ENCODE data around the gene ELL3. TPM values are rescaled to one million over a fixed set of nuclear protein-coding genes. Genes with fewer than 3 reads are reported as not detected.

ELL3 gene
- total RNA-seq, 1 donor from 2014 or later = 0.82 TPM

DNA sequence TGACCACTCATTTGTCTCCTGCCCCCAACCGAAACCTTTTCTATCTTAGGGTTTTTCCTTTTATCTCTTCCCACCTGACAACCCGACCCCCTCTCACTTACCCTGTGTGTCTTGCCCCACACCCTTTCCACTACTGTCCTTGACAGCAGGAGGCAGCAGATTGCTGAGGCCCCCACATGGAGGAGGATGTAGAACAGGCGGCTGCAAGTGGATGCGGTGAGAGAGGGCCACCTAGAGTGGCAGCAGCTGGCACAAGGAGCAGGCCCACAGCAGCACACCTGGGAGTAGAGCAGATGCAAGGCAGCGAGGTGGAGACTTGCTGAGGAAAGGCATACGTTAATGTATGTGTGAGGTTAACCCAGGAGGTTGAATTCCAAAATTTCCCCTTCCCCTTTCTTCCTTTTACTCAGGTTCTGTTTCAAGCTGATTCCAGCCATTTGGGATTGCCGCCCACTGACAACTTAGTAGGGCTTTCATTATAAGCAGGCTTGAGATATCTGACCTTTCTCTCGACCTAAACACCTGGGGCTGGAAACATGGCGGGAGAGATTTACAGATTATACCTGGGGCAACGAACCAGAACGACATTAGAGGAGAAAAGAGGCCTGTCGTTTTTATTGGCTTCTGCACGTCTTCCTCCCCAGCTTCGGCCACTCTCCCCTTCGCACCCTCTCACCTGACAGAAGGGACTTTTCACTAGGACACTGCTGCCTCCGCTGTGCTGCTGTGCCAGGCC is 22.6 kb upstream of the ELL3 start:
- no peak for DNase-seq
- TF ChIP-seq, protein P1, sequence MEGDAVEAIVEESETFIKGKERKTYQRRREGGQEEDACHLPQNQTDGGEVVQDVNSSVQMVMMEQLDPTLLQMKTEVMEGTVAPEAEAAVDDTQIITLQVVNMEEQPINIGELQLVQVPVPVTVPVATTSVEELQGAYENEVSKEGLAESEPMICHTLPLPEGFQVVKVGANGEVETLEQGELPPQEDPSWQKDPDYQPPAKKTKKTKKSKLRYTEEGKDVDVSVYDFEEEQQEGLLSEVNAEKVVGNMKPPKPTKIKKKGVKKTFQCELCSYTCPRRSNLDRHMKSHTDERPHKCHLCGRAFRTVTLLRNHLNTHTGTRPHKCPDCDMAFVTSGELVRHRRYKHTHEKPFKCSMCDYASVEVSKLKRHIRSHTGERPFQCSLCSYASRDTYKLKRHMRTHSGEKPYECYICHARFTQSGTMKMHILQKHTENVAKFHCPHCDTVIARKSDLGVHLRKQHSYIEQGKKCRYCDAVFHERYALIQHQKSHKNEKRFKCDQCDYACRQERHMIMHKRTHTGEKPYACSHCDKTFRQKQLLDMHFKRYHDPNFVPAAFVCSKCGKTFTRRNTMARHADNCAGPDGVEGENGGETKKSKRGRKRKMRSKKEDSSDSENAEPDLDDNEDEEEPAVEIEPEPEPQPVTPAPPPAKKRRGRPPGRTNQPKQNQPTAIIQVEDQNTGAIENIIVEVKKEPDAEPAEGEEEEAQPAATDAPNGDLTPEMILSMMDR (IDR thresholded peaks at IDR 0.05; ENCODE audit: borderline replicate concordance) = no peak

DNA sequence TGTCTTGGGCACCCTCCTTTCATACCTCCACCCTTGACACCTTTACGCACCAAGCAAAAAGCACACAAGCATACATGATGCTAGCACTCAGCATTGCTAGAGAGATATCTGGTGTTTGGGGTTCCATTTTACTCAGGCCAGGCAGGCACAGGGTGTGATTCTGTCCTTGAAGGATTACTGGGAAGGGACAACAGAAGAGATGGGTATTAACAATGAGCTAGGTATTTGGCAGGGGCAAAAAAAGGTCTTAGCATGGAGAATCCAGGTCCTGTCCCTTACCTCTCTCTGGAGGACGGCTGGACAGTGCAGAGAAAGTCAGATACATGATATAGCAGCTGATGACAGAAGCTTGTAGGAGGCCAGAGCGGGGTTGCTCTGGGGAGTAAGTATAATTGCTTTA is 19.8 kb upstream of the ELL3 start:
- no peak overlapping the region for H3K4me3 ChIP-seq
- TF ChIP-seq, protein P1 (IDR thresholded peaks at IDR 0.05; ENCODE audit: borderline replicate concordance) = no peak
- no peaks in the 10 kb centered on the region for H3K9me3 ChIP-seq (replicated peaks)
- no peak for DNase-seq
- peak overlapping the region; percentile 24 for H3K27ac ChIP-seq (replicated peaks)
- intact Hi-C loops (cut with micrococcal nuclease) = no loop called here
- H3K27me3 ChIP-seq (ENCODE audit: low read depth) = no peaks in the 10 kb centered on the region
- H3K36me3 ChIP-seq = peaks cover 57% of the 10 kb centered on the region
- peaks cover 94% of the 10 kb centered on the region for H3K4me1 ChIP-seq

More for the DNA sequence above, 22.6 kb upstream of the ELL3 start:
- Histone ChIP-seq H3K9me3 (replicated peaks) (no peaks in the 10 kb centered on the region), H3K36me3 (peaks cover 71% of the 10 kb centered on the region), H3K27ac (replicated peaks) (peak overlapping the region; percentile 88), H3K27me3 (ENCODE audit: low read depth) (no peaks in the 10 kb centered on the region), H3K4me3 (no peak overlapping the region), H3K4me1 (peaks cover 75% of the 10 kb centered on the region)
- intact Hi-C loops (cut with micrococcal nuclease) = no loop called here

DNA sequence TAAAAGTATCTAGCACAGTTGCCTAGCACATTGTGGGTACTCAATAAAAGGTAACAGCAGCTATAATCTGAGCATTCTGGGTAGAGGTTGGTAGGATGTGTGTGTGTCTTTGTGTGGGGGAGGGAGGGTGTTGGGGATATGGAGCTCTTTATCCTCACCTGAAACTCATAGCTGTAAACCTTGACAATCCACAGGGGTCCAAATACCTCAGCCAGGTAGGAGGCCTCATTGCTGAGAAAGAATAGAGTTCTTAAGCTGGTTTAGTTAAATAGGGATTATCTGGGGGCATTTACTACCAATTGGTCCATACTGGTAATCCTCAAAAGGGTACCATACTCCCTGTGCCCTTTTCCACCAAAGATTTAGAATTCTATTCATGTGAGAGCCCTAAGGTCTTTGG is 19.2 kb upstream of the ELL3 start:
- peaks cover 91% of the 10 kb centered on the region for H3K4me1 ChIP-seq
- intact Hi-C loops (cut with micrococcal nuclease) = no loop called here
- peak overlapping the region; percentile 99 for H3K27ac ChIP-seq (replicated peaks)

DNA sequence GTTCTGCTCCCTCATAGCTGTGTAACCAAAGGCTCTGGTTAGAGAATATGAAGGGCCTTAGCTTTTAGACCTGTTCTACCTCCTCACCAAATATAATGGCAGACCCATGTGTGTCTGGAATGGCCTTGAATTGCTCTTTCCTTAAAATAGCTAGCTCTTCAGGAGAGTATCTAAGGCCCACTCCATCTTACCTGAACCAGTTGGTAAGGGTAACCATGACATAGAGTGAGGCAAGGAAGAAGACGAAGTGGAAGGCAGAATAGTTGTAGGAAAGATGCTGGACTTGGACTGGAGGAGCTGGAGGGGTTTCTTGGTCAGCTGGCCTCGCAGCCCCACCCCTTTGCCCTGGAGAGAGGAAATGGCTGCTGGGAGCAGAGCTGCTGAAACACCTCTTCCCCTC is 18.4 kb upstream of the ELL3 start:
- intact Hi-C loops (cut with micrococcal nuclease) = no loop called here
- no peaks in the 10 kb centered on the region for H3K27me3 ChIP-seq (ENCODE audit: low read depth)
- H3K36me3 ChIP-seq = peaks cover 56% of the 10 kb centered on the region
- TF ChIP-seq, protein P1 (IDR thresholded peaks at IDR 0.05; ENCODE audit: borderline replicate concordance) = no peak
- peaks cover 85% of the 10 kb centered on the region for H3K4me1 ChIP-seq
- DNase-seq = no peak
- H3K27ac ChIP-seq (replicated peaks) = peak overlapping the region; percentile 99
- H3K9me3 ChIP-seq (replicated peaks) = no peaks in the 10 kb centered on the region
- peak overlapping the region; percentile 98 for H3K4me3 ChIP-seq

More for the DNA sequence above, 19.2 kb upstream of the ELL3 start:
- TF ChIP-seq, protein P1 (IDR thresholded peaks at IDR 0.05; ENCODE audit: borderline replicate concordance) = no peak
- DNase-seq = no peak
- Histone ChIP-seq H3K36me3 (peaks cover 56% of the 10 kb centered on the region), H3K4me3 (no peak overlapping the region), H3K27me3 (ENCODE audit: low read depth) (no peaks in the 10 kb centered on the region), H3K9me3 (replicated peaks) (no peaks in the 10 kb centered on the region)

DNA sequence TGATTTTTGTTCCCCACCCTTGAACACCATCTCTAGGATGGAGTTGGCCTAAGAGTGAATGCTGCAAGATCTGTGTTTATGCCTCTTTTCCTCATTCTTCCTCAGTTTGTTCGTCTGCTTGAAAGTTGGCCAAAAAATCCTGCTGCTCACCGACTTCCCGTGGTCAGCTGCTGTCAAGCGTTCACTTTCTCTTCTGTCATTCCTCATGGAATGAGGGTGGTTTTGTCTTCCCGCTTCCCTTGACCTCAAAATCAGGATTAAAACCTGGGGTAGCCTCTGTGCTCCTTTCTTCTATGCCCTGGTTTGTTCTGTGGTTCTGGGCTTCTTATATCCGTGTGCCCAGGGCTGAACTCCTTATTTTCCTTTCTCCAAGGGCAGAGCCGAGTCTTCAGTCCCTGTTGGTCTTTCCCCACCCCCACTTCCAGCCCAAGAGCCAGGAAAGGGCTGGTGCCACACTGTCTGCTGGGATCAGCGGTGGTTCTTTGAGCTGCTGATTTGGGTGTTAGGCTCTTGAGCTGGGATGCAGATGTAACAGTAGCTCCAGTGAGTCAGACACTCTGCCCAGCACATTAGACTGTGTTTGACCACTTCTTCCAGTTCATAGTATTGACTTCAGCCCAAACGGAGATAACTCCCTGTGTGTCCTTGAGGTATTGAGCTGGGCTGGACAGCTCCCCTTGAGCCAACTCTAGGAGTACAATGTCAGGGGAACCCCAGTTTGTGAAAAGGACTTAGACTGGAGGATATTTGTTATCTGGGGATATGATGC is 17.7 kb upstream of the ELL3 start:
- Histone ChIP-seq H3K4me1 (peaks cover 77% of the 10 kb centered on the region), H3K4me3 (peak overlapping the region; percentile 98), H3K36me3 (peaks cover 53% of the 10 kb centered on the region), H3K9me3 (replicated peaks) (no peaks in the 10 kb centered on the region), H3K27ac (replicated peaks) (peak overlapping the region; percentile 99), H3K27me3 (ENCODE audit: low read depth) (no peaks in the 10 kb centered on the region)
- TF ChIP-seq, protein P1 (IDR thresholded peaks at IDR 0.05; ENCODE audit: borderline replicate concordance) = no peak
- intact Hi-C loops (cut with micrococcal nuclease) = no loop called here
- DNase-seq = no peak
